ENCODE results near the gene ZNRF3. TPM values are rescaled to one million over a fixed set of nuclear protein-coding genes. Genes with fewer than 3 reads are reported as not detected.

The ZNRF3 gene
- total and polyA plus RNA-seq, 2 donors (not counting 1 experiment from before 2014, with no cell fraction given) = 0.21 to 0.71 TPM

DNA sequence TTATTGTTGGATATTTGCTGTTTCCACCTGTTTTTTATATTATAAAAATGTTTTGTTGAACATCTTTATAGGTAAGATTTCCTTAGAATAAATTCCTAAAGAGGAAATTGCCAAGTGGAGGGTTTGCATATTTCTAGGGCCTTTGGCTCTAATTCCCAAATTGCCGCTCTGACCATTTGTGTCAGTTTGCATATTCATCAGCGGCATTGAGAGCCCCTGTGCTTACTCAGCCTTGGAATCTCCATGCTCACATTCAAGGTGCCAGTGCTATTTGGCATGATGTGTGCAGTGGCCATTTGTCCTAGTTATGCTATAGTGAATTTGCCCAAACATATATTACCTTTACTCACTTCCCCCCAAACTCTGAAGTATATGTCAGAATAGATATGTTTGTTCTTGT, 214.9 kb downstream of the ZNRF3 start:
- 100% methylated on average over 1 of the region's 2 CpGs for WGBS (ENCODE audit: insufficient coverage)
- no peak overlapping the region for H3K27ac Mint-ChIP-seq

DNA sequence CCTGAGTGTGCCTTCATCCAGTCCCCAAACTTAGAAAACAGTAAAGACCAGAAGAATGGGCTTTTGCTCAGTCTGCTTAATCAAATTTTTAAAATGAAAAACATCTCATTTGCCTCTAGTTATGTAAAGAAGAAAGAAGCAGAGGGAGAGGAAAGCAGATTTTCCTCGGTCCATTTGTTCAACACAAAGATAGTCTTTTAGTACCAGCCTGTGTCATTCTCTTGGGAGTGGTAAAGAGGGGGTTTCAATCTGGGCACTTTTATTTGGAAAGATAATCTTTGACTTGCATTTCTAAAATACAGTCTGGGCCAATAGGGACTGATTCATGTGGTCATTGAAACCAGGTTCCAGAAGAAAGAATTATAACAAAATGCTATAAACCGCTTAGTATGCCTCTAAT, 218.9 kb downstream of the ZNRF3 start:
- H3K9me3 Mint-ChIP-seq (ENCODE audit: insufficient read depth) = no peaks in the 10 kb centered on the region
- no peak overlapping the region for H3K4me3 Mint-ChIP-seq
- H3K4me2 ChIP-seq (replicated peaks; ENCODE audit: low read depth, low read length, poor library complexity, severe bottlenecking) = no peak overlapping the region
- POLR2A ChIA-PET = no interaction called here
- no peak for ATAC-seq (ENCODE audit: low read depth)
- CTCF ChIA-PET = no interaction called here
- intact Hi-C loops (cut with micrococcal nuclease) = no loop called here
- H2AFZ ChIP-seq (ENCODE audit: insufficient read depth, low read depth, low read length, poor library complexity, severe bottlenecking) = no peak overlapping the region
- H3K79me2 ChIP-seq (ENCODE audit: control insufficient read depth, insufficient read depth, low read length) = no peaks in the 10 kb centered on the region
- no peaks in the 10 kb centered on the region for H3K9me3 ChIP-seq (ENCODE audit: control extremely low read depth in 1 of 3, control insufficient read depth in 2 of 3, insufficient read depth in 1 of 3, low read length in 2 of 3)
- TF ChIP-seq EZH2 (IDR thresholded peaks at IDR 0.05; ENCODE audit: borderline replicate concordance, insufficient read depth, low read depth, low read length, poor library complexity, severe bottlenecking) = no peak
- TF ChIP-seq, protein P1, sequence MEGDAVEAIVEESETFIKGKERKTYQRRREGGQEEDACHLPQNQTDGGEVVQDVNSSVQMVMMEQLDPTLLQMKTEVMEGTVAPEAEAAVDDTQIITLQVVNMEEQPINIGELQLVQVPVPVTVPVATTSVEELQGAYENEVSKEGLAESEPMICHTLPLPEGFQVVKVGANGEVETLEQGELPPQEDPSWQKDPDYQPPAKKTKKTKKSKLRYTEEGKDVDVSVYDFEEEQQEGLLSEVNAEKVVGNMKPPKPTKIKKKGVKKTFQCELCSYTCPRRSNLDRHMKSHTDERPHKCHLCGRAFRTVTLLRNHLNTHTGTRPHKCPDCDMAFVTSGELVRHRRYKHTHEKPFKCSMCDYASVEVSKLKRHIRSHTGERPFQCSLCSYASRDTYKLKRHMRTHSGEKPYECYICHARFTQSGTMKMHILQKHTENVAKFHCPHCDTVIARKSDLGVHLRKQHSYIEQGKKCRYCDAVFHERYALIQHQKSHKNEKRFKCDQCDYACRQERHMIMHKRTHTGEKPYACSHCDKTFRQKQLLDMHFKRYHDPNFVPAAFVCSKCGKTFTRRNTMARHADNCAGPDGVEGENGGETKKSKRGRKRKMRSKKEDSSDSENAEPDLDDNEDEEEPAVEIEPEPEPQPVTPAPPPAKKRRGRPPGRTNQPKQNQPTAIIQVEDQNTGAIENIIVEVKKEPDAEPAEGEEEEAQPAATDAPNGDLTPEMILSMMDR (IDR thresholded peaks at IDR 0.05) = no peak
- no peak overlapping the region for H3K9ac ChIP-seq (ENCODE audit: low read length)
- no peak overlapping the region for H3K27ac ChIP-seq (ENCODE audit: low read length in 2 of 2)
- no peaks in the 10 kb centered on the region for H3K36me3 ChIP-seq (replicated peaks in 1 of 2; ENCODE audit: control extremely low read depth in 1 of 2, control insufficient read depth in 1 of 2, extremely low read depth in 1 of 2, insufficient read depth in 2 of 2, low read length in 1 of 2)
- H3K27me3 Mint-ChIP-seq = peaks cover 7% of the 10 kb centered on the region
- H3K27ac Mint-ChIP-seq = no peak overlapping the region
- no peak overlapping the region for H3K4me3 ChIP-seq (ENCODE audit: control extremely low read depth in 1 of 5, extremely low read depth in 1 of 5, insufficient read depth in 1 of 5, low read depth in 2 of 5, low read length in 4 of 5)
- no peaks in the 10 kb centered on the region for H3K4me1 ChIP-seq (ENCODE audit: control insufficient read depth in 2 of 2, insufficient read depth in 2 of 2, low read length in 2 of 2)
- H3K27me3 ChIP-seq (replicated peaks in 1 of 4; ENCODE audit: control extremely low read depth in 1 of 4, control insufficient read depth in 3 of 4, insufficient read depth in 4 of 4, low read length in 3 of 4) = peaks cover 0 to 6% (median 0%) of the 10 kb centered on the region in 4 experiments
- H4K20me1 ChIP-seq (ENCODE audit: control insufficient read depth, insufficient read depth, low read length, poor library complexity, severe bottlenecking) = no peaks in the 10 kb centered on the region
- H3K4me1 Mint-ChIP-seq = no peaks in the 10 kb centered on the region
- WGBS (ENCODE audit: insufficient coverage) = 100% methylated on average over 1 of the region's 2 CpGs
- no peak for DNase-seq

More for the DNA sequence above, 214.9 kb downstream of the ZNRF3 start:
- no peaks in the 10 kb centered on the region for H3K9me3 ChIP-seq (ENCODE audit: control extremely low read depth in 1 of 3, control insufficient read depth in 2 of 3, insufficient read depth in 1 of 3, low read length in 2 of 3)
- H3K27me3 ChIP-seq (replicated peaks in 1 of 4; ENCODE audit: control extremely low read depth in 1 of 4, control insufficient read depth in 3 of 4, insufficient read depth in 4 of 4, low read length in 3 of 4) = peaks cover 0 to 15% (median 0%) of the 10 kb centered on the region in 4 experiments
- TF ChIP-seq, protein P1 (IDR thresholded peaks at IDR 0.05) = no peak
- no peak for TF ChIP-seq EZH2 (IDR thresholded peaks at IDR 0.05; ENCODE audit: borderline replicate concordance, insufficient read depth, low read depth, low read length, poor library complexity, severe bottlenecking)
- H3K4me3 Mint-ChIP-seq = no peak overlapping the region
- H3K4me1 Mint-ChIP-seq = no peaks in the 10 kb centered on the region
- ChIA-PET POLR2A (no interaction called here), CTCF (no interaction called here)
- H3K9ac ChIP-seq (ENCODE audit: low read length) = no peak overlapping the region
- no peaks in the 10 kb centered on the region for H3K36me3 ChIP-seq (replicated peaks in 1 of 2; ENCODE audit: control extremely low read depth in 1 of 2, control insufficient read depth in 1 of 2, extremely low read depth in 1 of 2, insufficient read depth in 2 of 2, low read length in 1 of 2)
- no peaks in the 10 kb centered on the region for H4K20me1 ChIP-seq (ENCODE audit: control insufficient read depth, insufficient read depth, low read length, poor library complexity, severe bottlenecking)
- intact Hi-C loops (cut with micrococcal nuclease) = no loop called here
- no peaks in the 10 kb centered on the region for H3K79me2 ChIP-seq (ENCODE audit: control insufficient read depth, insufficient read depth, low read length)
- no peak overlapping the region for H2AFZ ChIP-seq (ENCODE audit: insufficient read depth, low read depth, low read length, poor library complexity, severe bottlenecking)
- no peaks in the 10 kb centered on the region for H3K9me3 Mint-ChIP-seq (ENCODE audit: insufficient read depth)
- no peaks in the 10 kb centered on the region for H3K4me1 ChIP-seq (ENCODE audit: control insufficient read depth in 2 of 2, insufficient read depth in 2 of 2, low read length in 2 of 2)
- DNase-seq (no peak), ATAC-seq (ENCODE audit: low read depth) (no peak)
- no peak overlapping the region for H3K4me3 ChIP-seq (ENCODE audit: control extremely low read depth in 1 of 5, extremely low read depth in 1 of 5, insufficient read depth in 1 of 5, low read depth in 2 of 5, low read length in 4 of 5)
- no peak overlapping the region for H3K4me2 ChIP-seq (replicated peaks; ENCODE audit: low read depth, low read length, poor library complexity, severe bottlenecking)
- H3K27me3 Mint-ChIP-seq = peaks cover 8% of the 10 kb centered on the region
- H3K27ac ChIP-seq (ENCODE audit: low read length in 2 of 2) = no peak overlapping the region
